Astrocyte of the cerebellum (primary cell): ENCODE data around the gene SPAM1.

Experiments used
- DNase-seq: peaks from one replicate; pipeline ENCODE4 v3.0.0-alpha.2; 2011; ENCODE audit warnings: low read depth
- H3K4me3 ChIP-seq: 2 replicates; pipeline ENCODE4 v1.5.1; 2011; ENCODE audit warnings: mild to moderate bottlenecking, low read depth, low read length, moderate library complexity
- in situ Hi-C: cut with HindIII; loops from 2 replicates; pipeline ENCODE4 v1.10.0; 2017; ENCODE audit warnings: low sequenced_read_pairs
- TF ChIP-seq, protein P1 (sequence below): IDR thresholded peaks from 2 replicates; pipeline ENCODE4 v1.5.1; 2012; ENCODE audit warnings: low read length, low read depth, moderate library complexity, mild to moderate bottlenecking; ENCODE audit errors: missing control alignments

SPAM1 gene

DNA sequence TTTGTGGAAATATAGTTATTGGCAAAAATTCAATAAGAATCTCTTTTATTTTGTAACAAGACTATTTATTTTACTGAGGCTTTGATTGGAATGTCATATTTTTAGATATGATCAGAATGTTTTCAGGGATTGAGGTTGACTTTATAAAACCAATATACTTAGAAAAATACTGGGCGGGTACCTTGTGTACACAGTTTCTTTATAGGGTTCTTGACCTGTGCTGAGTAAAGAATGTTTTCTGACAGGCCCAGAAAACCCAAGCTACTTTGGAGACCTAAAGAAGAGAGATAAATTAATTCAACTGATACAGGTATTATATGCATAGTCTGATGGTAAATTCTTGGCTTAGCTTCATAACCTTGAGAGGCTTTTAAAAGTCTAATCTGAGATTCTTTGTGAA lies 23.9 kb upstream of the SPAM1 start:
- no peak for DNase-seq
- in situ Hi-C loops, result no loop called here
- TF ChIP-seq, protein P1, sequence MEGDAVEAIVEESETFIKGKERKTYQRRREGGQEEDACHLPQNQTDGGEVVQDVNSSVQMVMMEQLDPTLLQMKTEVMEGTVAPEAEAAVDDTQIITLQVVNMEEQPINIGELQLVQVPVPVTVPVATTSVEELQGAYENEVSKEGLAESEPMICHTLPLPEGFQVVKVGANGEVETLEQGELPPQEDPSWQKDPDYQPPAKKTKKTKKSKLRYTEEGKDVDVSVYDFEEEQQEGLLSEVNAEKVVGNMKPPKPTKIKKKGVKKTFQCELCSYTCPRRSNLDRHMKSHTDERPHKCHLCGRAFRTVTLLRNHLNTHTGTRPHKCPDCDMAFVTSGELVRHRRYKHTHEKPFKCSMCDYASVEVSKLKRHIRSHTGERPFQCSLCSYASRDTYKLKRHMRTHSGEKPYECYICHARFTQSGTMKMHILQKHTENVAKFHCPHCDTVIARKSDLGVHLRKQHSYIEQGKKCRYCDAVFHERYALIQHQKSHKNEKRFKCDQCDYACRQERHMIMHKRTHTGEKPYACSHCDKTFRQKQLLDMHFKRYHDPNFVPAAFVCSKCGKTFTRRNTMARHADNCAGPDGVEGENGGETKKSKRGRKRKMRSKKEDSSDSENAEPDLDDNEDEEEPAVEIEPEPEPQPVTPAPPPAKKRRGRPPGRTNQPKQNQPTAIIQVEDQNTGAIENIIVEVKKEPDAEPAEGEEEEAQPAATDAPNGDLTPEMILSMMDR, result no peak
- no peak overlapping the region for H3K4me3 ChIP-seq

DNA sequence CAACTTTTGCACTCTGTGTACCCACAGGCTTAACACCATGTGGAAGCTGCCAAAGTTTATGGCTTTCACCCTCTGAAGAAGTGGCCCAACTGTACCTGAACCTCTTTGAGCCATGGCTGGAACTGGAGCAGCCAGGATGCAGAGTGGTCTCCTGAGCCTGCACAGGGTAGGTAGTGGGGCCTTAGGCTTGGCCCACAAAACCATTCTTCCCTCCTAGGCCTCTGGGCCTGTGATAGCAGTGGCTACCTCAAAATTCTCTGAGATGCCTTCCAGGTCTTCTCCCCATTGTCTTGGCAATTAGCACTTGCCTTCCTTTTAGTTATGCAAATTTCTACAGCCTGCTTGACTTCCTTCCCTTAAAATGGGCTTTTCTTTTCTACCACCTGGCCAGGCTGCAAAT lies 19.3 kb upstream of the SPAM1 start:
- in situ Hi-C loops, result no loop called here
- TF ChIP-seq, protein P1, result no peak
- H3K4me3 ChIP-seq, result no peak overlapping the region
- DNase-seq, result no peak

DNA sequence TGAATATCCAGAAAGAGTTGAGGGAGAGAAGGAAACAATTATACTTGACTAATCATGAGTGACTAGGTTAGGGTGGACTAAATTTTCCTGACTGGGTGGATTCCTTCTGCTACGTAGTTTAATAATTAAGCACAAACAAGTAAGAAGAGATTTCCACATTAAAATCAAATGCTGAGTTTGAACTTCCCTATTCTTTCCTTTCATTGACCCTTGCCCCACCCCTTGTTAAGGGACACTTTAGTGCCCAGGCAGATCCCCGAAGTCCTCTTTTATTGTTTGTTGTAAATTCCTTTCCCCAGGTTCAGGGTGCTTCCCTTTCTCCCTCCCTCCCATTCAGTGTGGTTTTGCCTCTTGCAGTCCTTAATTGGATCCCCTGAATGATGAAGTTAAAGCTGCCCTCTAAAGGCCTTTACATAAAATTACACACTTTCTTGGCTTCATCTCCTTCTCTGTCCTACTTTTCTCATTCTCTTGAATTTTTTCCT lies 8.8 kb upstream of the SPAM1 start:
- TF ChIP-seq, protein P1, result peak; percentile 38
- in situ Hi-C loops, result no loop called here
- H3K4me3 ChIP-seq, result no peak overlapping the region
- DNase-seq, result no peak

DNA sequence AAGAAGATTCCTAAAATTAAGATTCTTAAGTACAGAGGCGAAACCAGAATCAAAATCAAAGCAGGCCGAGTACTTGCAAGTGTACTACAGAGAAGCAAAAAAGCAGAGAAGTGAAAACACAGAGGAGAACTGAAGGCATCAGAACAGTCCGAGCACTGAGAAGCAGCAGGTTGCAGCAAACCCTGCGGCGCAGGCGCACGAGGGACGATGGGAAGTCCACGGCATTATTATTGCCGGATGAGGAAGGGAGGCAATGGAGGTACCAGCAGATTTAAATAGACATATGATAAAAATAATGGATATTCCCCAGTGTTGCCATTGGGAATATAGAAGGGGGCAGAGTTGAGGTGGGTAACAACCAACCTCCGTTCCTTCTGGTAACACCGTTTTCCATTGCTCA lies 7.2 kb upstream of the SPAM1 start:
- in situ Hi-C loops, result no loop called here
- no peak for DNase-seq
- no peak overlapping the region for H3K4me3 ChIP-seq
- TF ChIP-seq, protein P1, result no peak

DNA sequence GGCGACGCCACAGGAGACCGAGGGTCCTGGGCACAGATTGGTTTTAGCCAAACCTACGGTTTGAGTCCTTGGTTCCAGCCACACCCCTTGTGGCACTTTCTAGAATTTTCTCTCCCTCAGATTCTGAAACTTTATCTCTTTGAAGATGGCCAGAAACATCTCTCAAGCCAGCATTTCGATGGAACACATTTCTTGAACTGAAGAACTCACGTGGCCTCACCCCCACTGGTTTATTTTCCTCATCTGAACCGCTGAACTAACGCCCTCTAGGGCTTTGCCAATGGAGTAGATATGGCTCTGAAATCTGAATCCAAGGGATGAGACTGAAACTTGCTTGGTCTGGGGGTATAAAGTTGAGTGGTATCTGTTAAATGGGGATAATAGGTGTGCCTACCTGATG lies 6.7 kb upstream of the SPAM1 start:
- DNase-seq, result no peak
- TF ChIP-seq, protein P1, result no peak
- H3K4me3 ChIP-seq, result no peak overlapping the region
- in situ Hi-C loops, result no loop called here

DNA sequence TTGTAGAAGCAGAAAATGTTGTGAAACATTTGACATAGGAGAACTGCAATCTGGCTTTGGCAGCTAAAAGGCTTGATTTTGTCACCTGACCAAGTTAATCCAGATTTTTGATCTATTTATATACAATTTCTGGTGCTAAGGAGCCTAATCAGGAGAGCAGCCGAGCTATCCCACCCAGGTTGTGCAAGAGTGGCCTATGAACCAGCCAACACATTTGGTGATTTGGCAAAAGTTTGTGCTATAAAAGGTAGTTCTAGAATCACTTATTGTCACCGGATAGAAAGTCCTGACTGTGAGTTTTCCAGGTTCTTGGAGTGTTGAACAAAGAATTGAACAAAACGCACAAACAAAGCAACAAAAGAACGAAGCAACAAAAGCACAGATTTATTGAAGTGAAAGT lies 1.4 kb upstream of the SPAM1 start:
- no peak overlapping the region for H3K4me3 ChIP-seq
- DNase-seq, result no peak
- in situ Hi-C loops, result no loop called here
- TF ChIP-seq, protein P1, result no peak

DNA sequence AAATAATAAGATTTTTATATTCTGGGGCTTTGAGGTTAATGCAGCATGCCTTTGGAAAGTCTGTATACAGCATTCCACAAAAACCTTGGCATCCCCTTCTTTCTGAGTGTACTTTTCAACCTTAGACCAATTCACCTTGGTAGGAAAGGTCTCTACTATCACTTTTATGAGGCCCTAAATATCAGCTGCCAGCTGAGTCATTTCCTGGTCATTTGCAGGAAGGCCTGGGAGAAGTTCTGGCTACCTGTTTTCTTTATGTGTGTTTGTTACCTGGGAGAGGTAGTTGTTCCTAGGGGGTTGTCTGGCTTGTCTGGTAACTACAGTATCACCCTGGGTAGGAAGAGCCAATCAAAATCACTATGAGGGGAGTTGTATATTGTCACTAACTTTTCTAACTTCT lies 4.1 kb downstream of the SPAM1 start:
- in situ Hi-C loops, result loop anchor here (5.0 kb wide), 1 partner anchor 37 kb away; no protein-coding TSS in a partner anchor
- no peak for DNase-seq
- H3K4me3 ChIP-seq, result no peak overlapping the region
- TF ChIP-seq, protein P1, result no peak
